SK-N-SH (cell line): Measurements from ENCODE around the gene SAP30L. TPM values are rescaled to one million over a fixed set of nuclear protein-coding genes. Genes with fewer than 3 reads are reported as not detected.

Experiments used
- CTCF ChIA-PET: fragments of 300-600, 350-600 bp; formaldehyde crosslinking; extraction: SDS; loops from one replicate; lab custom pipeline; 2021; lab: Yijun Ruan, JAX
- POLR2A ChIA-PET: fragments of 350-600 bp; sonication (Branson Sonifier 250); formaldehyde crosslinking; extraction: SDS; loops from one replicate; lab custom pipeline; 2020; ENCODE audit warnings: antibody characterized with exemption, inconsistent platforms; lab: Yijun Ruan, JAX
- DNase-seq: peaks from one replicate; pipeline ENCODE4 v3.0.0; 2012
- H2AFZ ChIP-seq: fragments of 200-600 bp; sonication (generic); 2 replicates; pipeline ENCODE4 v1.8.1; 2016; ENCODE audit warnings: antibody characterized with exemption, mild to moderate bottlenecking, low read depth
- H3F3A ChIP-seq: fragments of 200-600 bp; sonication (generic); replicated peaks from 2 replicates; pipeline ENCODE3; 2016; ENCODE audit warnings: antibody characterized with exemption, mild to moderate bottlenecking; ENCODE audit not compliant: insufficient read depth
- H3K27ac ChIP-seq, 2 experiments: fragments of 200-500 bp in 1 of 2; fragments of 200-600 bp in 1 of 2; sonication (Bioruptor generic) in 1 of 2; sonication (generic), shearing (Covaris generic) in 1 of 2; 2 replicates each; pipeline versions ENCODE4 v1.5.1 to v1.6.1; 2014 to 2016; ENCODE audit warnings: low read depth in 2 of 2, inconsistent platforms in 1 of 2, low read length in 1 of 2, mild to moderate bottlenecking in 1 of 2, mixed read lengths in 1 of 2
- H3K27me3 ChIP-seq: fragments of 200-600 bp; sonication (generic), shearing (Covaris generic); 2 replicates; pipeline ENCODE4 v1.6.1; 2016; ENCODE audit warnings: mixed run types; ENCODE audit not compliant: insufficient read depth
- H3K36me3 ChIP-seq, 2 experiments: fragments of 200-500 bp in 1 of 2; fragments of 200-600 bp in 1 of 2; sonication (Bioruptor generic) in 1 of 2; sonication (generic) in 1 of 2; replicated peaks in 1 of 2; 2 replicates each; pipeline versions ENCODE3 to v1.5.1; 2014 to 2016; ENCODE audit warnings: low read length in 1 of 2, mild to moderate bottlenecking in 1 of 2; ENCODE audit not compliant: insufficient read depth in 2 of 2, control insufficient read depth in 1 of 2
- H3K4me1 ChIP-seq, 2 experiments: fragments of 200-500 bp in 1 of 2; fragments of 200-600 bp in 1 of 2; sonication (Bioruptor generic) in 1 of 2; sonication (generic), shearing (Covaris generic) in 1 of 2; 2 replicates each; pipeline versions ENCODE4 v1.5.1 to v1.6.1; 2014 to 2016; ENCODE audit warnings: low read depth in 1 of 2, low read length in 1 of 2, mixed run types in 1 of 2; ENCODE audit not compliant: insufficient read depth in 2 of 2, control insufficient read depth in 1 of 2
- H3K4me2 ChIP-seq: fragments of 200-600 bp; sonication (generic), shearing (Covaris generic); 2 replicates; pipeline ENCODE4 v1.6.1; 2017; ENCODE audit warnings: mixed run types
- H3K4me3 ChIP-seq, 2 experiments: fragments of 200-500 bp in 1 of 2; fragments of 200-600 bp in 1 of 2; sonication (Bioruptor generic) in 1 of 2; sonication (generic), shearing (Covaris generic) in 1 of 2; 2 replicates each; pipeline versions ENCODE4 v1.5.1 to v1.8.1; 2014 to 2016; ENCODE audit warnings: low read depth in 2 of 2, inconsistent platforms in 1 of 2, low read length in 1 of 2, mild to moderate bottlenecking in 1 of 2, mixed read lengths in 1 of 2, moderate library complexity in 1 of 2
- H3K79me2 ChIP-seq: fragments of 200-600 bp; sonication (generic); 2 replicates; pipeline ENCODE4 v1.8.1; 2017; ENCODE audit warnings: mild to moderate bottlenecking; ENCODE audit not compliant: insufficient read depth
- H3K9ac ChIP-seq: fragments of 200-600 bp; sonication (generic); 2 replicates; pipeline ENCODE4 v1.6.1; 2017; ENCODE audit warnings: mixed run types
- H3K9me2 ChIP-seq: fragments of 200-600 bp; sonication (generic); 2 replicates; pipeline ENCODE4 v1.6.1; 2017; ENCODE audit warnings: mixed run types
- H3K9me3 ChIP-seq: fragments of 200-600 bp; sonication (generic); 2 replicates; pipeline ENCODE4 v1.6.1; 2017; ENCODE audit warnings: mixed run types, mild to moderate bottlenecking, moderate library complexity
- H4K20me1 ChIP-seq: fragments of 200-600 bp; sonication (generic); 2 replicates; pipeline ENCODE4 v1.6.1; 2017; ENCODE audit warnings: mild to moderate bottlenecking, mixed run types; ENCODE audit not compliant: insufficient read depth
- ELF1 ChIP-seq: IDR thresholded peaks from 2 replicates; pipeline ENCODE4 v1.4.0; 2012
- EP300 ChIP-seq, 2 experiments: IDR thresholded peaks; 2 replicates each; pipeline versions ENCODE4 v1.4.0 to v1.6.1; 2012; ENCODE audit warnings: borderline replicate concordance in 1 of 2, low read depth in 1 of 2, low read length in 1 of 2
- EZH2phosphoT487 ChIP-seq: fragments of 200-600 bp; sonication (generic); IDR thresholded peaks from 2 replicates; pipeline ENCODE4 v1.6.1; 2017; ENCODE audit warnings: low read depth, mixed run types, mild to moderate bottlenecking, antibody characterized with exemption, moderate library complexity, borderline replicate concordance
- FOXM1 ChIP-seq: IDR thresholded peaks from 2 replicates; pipeline ENCODE4 v1.4.0; 2012; ENCODE audit warnings: low read depth, mild to moderate bottlenecking
- MEF2A ChIP-seq: IDR thresholded peaks from 2 replicates; pipeline ENCODE4 v1.4.0; 2012; ENCODE audit warnings: low read depth, borderline replicate concordance
- NFIC ChIP-seq: IDR thresholded peaks from 2 replicates; pipeline ENCODE4 v1.4.0; 2012; ENCODE audit warnings: borderline replicate concordance
- NRF1 ChIP-seq: IDR thresholded peaks from 2 replicates; pipeline ENCODE4 v1.6.1; 2012; ENCODE audit warnings: low read depth, mild to moderate bottlenecking, low read length
- POLR2AphosphoS5 ChIP-seq: IDR thresholded peaks from 2 replicates; pipeline ENCODE4 v1.6.1; 2012; ENCODE audit warnings: low read depth, low read length
- RCOR1 ChIP-seq: fragments of 150-350 bp; IDR thresholded peaks from 2 replicates; pipeline ENCODE4 v1.6.1; 2017; ENCODE audit warnings: antibody characterized with exemption, low read length
- SIN3A ChIP-seq: IDR thresholded peaks from 2 replicates; pipeline ENCODE4 v1.6.1; 2012; ENCODE audit warnings: low read depth, mild to moderate bottlenecking, low read length, moderate library complexity, borderline replicate concordance
- SMC3 ChIP-seq: IDR thresholded peaks from 2 replicates; pipeline ENCODE4 v1.6.1; 2012; ENCODE audit warnings: low read depth, low read length, improper control_type of control experiment
- TCF12 ChIP-seq: IDR thresholded peaks from 2 replicates; pipeline ENCODE4 v1.4.0; 2012
- WGBS: methylation state at CpG from one replicate; pipeline ENCODE4 v1.1.6; 2017; ENCODE audit warnings: low lambda C conversion rate; 5-methylcytosine and 5-hydroxymethylcytosine counted together
- polyA plus RNA-seq, 3 experiments: library from polyadenylated mRNA; depleted of rRNA; stranded (reverse); fragments of >200 nt; gene quantifications; 2 replicates each; pipeline ENCODE4 v1.2.3, GENCODE V29; 2012
- TF ChIP-seq, protein P1 (sequence below): IDR thresholded peaks from 2 replicates; pipeline ENCODE4; 2012
- TF ChIP-seq, protein P2 (sequence below): IDR thresholded peaks from 2 replicates; pipeline ENCODE4 v1.4.0; 2012; ENCODE audit warnings: low read depth
- TF ChIP-seq, protein P3 (sequence below): IDR thresholded peaks from 2 replicates; pipeline ENCODE4 v1.4.0; 2012; ENCODE audit warnings: low read depth, borderline replicate concordance
- TF ChIP-seq, protein P4 (sequence below): fragments of 150-350 bp; IDR thresholded peaks from 2 replicates; pipeline ENCODE4 v1.6.1; 2017; ENCODE audit warnings: antibody characterized with exemption, low read length, low read depth, borderline replicate concordance

Gene SAP30L
- polyA plus RNA-seq, 1 of the 3 experiments (the other 2 are of a cell fraction), result 26.6 TPM

DNA sequence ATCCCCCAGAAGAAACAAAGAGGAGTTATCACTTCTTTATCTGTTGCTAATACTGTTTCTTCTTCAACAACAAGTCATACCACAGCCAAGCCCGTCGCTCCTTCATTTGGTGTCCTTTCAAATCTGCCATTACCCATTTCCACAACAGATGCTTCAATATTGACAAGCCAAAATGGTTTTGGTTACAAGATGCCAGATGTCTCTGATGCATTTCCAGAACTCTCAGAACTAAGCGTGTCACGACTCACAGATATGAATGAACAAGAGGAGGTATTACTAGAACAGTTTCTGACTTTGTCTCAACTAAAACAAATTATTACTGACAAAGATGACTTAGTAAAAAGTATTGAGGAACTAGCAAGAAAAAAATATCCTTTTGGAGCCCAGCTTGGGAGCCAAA is 48.2 kb downstream of the SAP30L start:
- no peak overlapping the region for H3K9ac ChIP-seq
- WGBS, result 83% methylated on average over 4 of the region's 4 CpGs
- no peak for DNase-seq
- POLR2A ChIA-PET, result no interaction called here
- H3K4me1 ChIP-seq, result peaks cover 0 to 2% of the 10 kb centered on the region in 2 experiments; a peak in 1 of 4 replicates
- H3K9me2 ChIP-seq, result no peaks in the 10 kb centered on the region
- CTCF ChIA-PET, result interaction anchor here (1.5 kb wide), 4 partner anchors 9 to 18 kb away, joined by 3 to 5 read pairs (median 4); no protein-coding TSS in a partner anchor
- no peaks in the 10 kb centered on the region; the same call in 1 of the 2 replicates for H3K27me3 ChIP-seq
- H3K9me3 ChIP-seq, result no peaks in the 10 kb centered on the region
- H2AFZ ChIP-seq, result no peak overlapping the region
- H3K36me3 ChIP-seq, result no peaks in the 10 kb centered on the region
- no peak overlapping the region for H3K4me3 ChIP-seq
- no peak overlapping the region for H3K27ac ChIP-seq
- H4K20me1 ChIP-seq, result no peaks in the 10 kb centered on the region
- H3F3A ChIP-seq, result no peaks in the 10 kb centered on the region
- no peak overlapping the region for H3K4me2 ChIP-seq
- no peaks in the 10 kb centered on the region for H3K79me2 ChIP-seq
- TF ChIP-seq, protein P1, sequence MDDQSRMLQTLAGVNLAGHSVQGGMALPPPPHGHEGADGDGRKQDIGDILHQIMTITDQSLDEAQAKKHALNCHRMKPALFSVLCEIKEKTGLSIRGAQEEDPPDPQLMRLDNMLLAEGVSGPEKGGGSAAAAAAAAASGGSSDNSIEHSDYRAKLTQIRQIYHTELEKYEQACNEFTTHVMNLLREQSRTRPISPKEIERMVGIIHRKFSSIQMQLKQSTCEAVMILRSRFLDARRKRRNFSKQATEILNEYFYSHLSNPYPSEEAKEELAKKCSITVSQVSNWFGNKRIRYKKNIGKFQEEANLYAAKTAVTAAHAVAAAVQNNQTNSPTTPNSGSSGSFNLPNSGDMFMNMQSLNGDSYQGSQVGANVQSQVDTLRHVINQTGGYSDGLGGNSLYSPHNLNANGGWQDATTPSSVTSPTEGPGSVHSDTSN, result no peak
- TF ChIP-seq, protein P2, sequence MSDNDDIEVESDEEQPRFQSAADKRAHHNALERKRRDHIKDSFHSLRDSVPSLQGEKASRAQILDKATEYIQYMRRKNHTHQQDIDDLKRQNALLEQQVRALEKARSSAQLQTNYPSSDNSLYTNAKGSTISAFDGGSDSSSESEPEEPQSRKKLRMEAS, result no peak
- TF ChIP-seq NRF1 (no peak), SIN3A (no peak), TCF12 (no peak), NFIC (no peak), EZH2phosphoT487 (no peak), POLR2AphosphoS5 (no peak), SMC3 (no peak), FOXM1 (no peak), RCOR1 (no peak), ELF1 (no peak), MEF2A (no peak), EP300 (IDR thresholded peaks at IDR 0.05; ENCODE audit: borderline replicate concordance in 1 of 2, low read depth in 1 of 2, low read length in 1 of 2) (no peak)
- TF ChIP-seq, protein P3, sequence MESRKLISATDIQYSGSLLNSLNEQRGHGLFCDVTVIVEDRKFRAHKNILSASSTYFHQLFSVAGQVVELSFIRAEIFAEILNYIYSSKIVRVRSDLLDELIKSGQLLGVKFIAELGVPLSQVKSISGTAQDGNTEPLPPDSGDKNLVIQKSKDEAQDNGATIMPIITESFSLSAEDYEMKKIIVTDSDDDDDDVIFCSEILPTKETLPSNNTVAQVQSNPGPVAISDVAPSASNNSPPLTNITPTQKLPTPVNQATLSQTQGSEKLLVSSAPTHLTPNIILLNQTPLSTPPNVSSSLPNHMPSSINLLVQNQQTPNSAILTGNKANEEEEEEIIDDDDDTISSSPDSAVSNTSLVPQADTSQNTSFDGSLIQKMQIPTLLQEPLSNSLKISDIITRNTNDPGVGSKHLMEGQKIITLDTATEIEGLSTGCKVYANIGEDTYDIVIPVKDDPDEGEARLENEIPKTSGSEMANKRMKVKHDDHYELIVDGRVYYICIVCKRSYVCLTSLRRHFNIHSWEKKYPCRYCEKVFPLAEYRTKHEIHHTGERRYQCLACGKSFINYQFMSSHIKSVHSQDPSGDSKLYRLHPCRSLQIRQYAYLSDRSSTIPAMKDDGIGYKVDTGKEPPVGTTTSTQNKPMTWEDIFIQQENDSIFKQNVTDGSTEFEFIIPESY, result no peak
- TF ChIP-seq, protein P4, sequence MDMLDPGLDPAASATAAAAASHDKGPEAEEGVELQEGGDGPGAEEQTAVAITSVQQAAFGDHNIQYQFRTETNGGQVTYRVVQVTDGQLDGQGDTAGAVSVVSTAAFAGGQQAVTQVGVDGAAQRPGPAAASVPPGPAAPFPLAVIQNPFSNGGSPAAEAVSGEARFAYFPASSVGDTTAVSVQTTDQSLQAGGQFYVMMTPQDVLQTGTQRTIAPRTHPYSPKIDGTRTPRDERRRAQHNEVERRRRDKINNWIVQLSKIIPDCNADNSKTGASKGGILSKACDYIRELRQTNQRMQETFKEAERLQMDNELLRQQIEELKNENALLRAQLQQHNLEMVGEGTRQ, result no peak
- TF ChIP-seq, all 33 proteins: peak for 0
